SU-DHL-6 (cell line): ENCODE results near the gene PLEKHA8.

Experiments used
- H2AFZ ChIP-seq: fragments of 200-600 bp; sonication (generic); 2 replicates; pipeline ENCODE4 v1.6.1; 2014; ENCODE audit warnings: low read depth, mild to moderate bottlenecking, moderate library complexity, mixed read lengths, antibody characterized with exemption, low read length; ENCODE audit not compliant: severe bottlenecking
- H3F3A ChIP-seq: fragments of 200-600 bp; shearing (Covaris generic); 2 replicates; pipeline ENCODE4 v1.6.0; 2016; ENCODE audit warnings: antibody characterized with exemption, mild to moderate bottlenecking; ENCODE audit not compliant: insufficient read depth
- H3K27ac ChIP-seq: fragments of 200-600 bp; sonication (generic); 2 replicates; pipeline ENCODE4 v1.5.1; 2016; ENCODE audit warnings: low read depth, mild to moderate bottlenecking, low read length, moderate library complexity, mixed read lengths
- H3K27me3 ChIP-seq: fragments of 200-600 bp; sonication (generic), shearing (Covaris generic); 2 replicates; pipeline ENCODE4 v1.6.0; 2014; ENCODE audit warnings: mild to moderate bottlenecking, low read length
- H3K36me3 ChIP-seq: fragments of 200-600 bp; sonication (generic); 2 replicates; pipeline ENCODE4 v1.6.1; 2014; ENCODE audit warnings: mild to moderate bottlenecking, low read length, mixed read lengths
- H3K4me2 ChIP-seq: fragments of 300-600, 200-600 bp; shearing (Covaris generic), sonication (generic); 2 replicates; pipeline ENCODE4 v1.6.0; 2014; ENCODE audit warnings: low read length, low read depth, mild to moderate bottlenecking; ENCODE audit not compliant: poor library complexity, severe bottlenecking
- H3K4me3 ChIP-seq: fragments of 200-600 bp; sonication (generic); 2 replicates; pipeline ENCODE4 v1.5.1; 2014; ENCODE audit warnings: antibody characterized with exemption, low read length, mild to moderate bottlenecking, mixed read lengths; ENCODE audit not compliant: insufficient read depth, poor library complexity, severe bottlenecking
- H3K79me2 ChIP-seq: fragments of 200-600 bp; sonication (generic); 2 replicates; pipeline ENCODE4 v1.6.1; 2014; ENCODE audit warnings: mild to moderate bottlenecking, low read length, moderate library complexity; ENCODE audit not compliant: insufficient read depth
- H3K9ac ChIP-seq: fragments of 200-600 bp; sonication (generic); 2 replicates; pipeline ENCODE4 v1.7.0; 2014; ENCODE audit warnings: mild to moderate bottlenecking, low read length
- H3K9me2 ChIP-seq: fragments of 200-600 bp; sonication (generic); replicated peaks from 2 replicates; pipeline ENCODE4 v1.6.1; 2014; ENCODE audit warnings: low read length; ENCODE audit not compliant: insufficient read depth
- H3K9me3 ChIP-seq: fragments of 200-600 bp; sonication (generic); 2 replicates; pipeline ENCODE4 v1.6.1; 2014; ENCODE audit warnings: low read length, mixed read lengths; ENCODE audit not compliant: insufficient read depth
- H4K20me1 ChIP-seq: fragments of 200-600 bp; sonication (generic); 2 replicates; pipeline ENCODE4 v1.6.1; 2014; ENCODE audit warnings: low read depth, mild to moderate bottlenecking, antibody characterized with exemption, low read length, moderate library complexity, mixed read lengths
- EZH2phosphoT487 ChIP-seq: fragments of 200-600 bp; sonication (generic), shearing (Covaris generic); conservative IDR thresholded peaks from 2 replicates; pipeline ENCODE4 v1.6.1; 2018; ENCODE audit warnings: mild to moderate bottlenecking, antibody characterized with exemption, low read length, moderate library complexity, mixed read lengths
- TF ChIP-seq, protein P1 (sequence below): fragments of 200-600 bp; sonication (generic); IDR thresholded peaks from one replicate; pipeline ENCODE4 v1.5.1; 2017; ENCODE audit warnings: antibody characterized with exemption, mild to moderate bottlenecking, low read length, moderate library complexity; ENCODE audit not compliant: insufficient read depth, poor library complexity, severe bottlenecking

PLEKHA8 gene

GRCh38 chr7:30104157-30104556, 75.9 kb downstream of the PLEKHA8 start:
- Histone ChIP-seq H3K36me3 (no peaks in the 10 kb centered on the region), H3K27ac (no peak overlapping the region), H3K4me2 (no peak overlapping the region), H2AFZ (no peak overlapping the region), H3K79me2 (no peaks in the 10 kb centered on the region), H3F3A (no peaks in the 10 kb centered on the region), H3K27me3 (no peaks in the 10 kb centered on the region), H3K4me3 (no peak overlapping the region), H3K9ac (no peak overlapping the region), H3K9me2 (no peaks in the 10 kb centered on the region), H4K20me1 (no peaks in the 10 kb centered on the region), H3K9me3 (no peaks in the 10 kb centered on the region)
- TF ChIP-seq, protein P1, sequence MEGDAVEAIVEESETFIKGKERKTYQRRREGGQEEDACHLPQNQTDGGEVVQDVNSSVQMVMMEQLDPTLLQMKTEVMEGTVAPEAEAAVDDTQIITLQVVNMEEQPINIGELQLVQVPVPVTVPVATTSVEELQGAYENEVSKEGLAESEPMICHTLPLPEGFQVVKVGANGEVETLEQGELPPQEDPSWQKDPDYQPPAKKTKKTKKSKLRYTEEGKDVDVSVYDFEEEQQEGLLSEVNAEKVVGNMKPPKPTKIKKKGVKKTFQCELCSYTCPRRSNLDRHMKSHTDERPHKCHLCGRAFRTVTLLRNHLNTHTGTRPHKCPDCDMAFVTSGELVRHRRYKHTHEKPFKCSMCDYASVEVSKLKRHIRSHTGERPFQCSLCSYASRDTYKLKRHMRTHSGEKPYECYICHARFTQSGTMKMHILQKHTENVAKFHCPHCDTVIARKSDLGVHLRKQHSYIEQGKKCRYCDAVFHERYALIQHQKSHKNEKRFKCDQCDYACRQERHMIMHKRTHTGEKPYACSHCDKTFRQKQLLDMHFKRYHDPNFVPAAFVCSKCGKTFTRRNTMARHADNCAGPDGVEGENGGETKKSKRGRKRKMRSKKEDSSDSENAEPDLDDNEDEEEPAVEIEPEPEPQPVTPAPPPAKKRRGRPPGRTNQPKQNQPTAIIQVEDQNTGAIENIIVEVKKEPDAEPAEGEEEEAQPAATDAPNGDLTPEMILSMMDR, result no peak
- TF ChIP-seq EZH2phosphoT487, result no peak

DNA sequence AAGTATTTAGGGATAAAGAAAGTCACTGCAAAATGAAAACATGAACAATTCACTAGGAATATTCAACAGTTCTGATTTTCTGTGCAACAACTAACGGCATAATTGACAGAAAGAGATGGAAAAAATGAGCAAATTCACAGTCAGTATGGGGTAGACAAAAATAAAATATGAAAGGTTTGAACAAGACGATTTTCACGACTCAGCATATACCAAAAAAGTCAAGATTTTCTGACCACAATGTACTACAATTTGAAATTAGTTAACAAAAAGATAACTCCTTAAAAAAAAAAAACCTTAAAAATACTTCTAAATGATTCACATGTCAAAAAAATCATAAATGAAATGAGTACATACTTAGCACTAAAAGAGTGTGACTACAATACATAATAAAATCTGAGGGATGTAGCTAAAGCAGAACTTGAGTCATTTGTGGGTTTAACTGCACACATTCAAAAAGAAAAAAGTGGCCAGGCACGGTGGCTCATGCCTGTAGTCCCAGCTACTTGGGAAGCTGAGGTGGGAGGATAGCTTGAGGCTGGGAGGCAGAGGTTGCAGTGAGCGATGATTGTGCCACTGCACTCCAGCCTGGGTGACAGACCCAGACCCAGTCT, 84.0 kb downstream of the PLEKHA8 start:
- Histone ChIP-seq H4K20me1 (no peaks in the 10 kb centered on the region), H3K9ac (no peak overlapping the region), H3K36me3 (0 out of 2 replicates have a peak, but pooled peaks cover 9% of the 10 kb centered on the region), H3K27ac (no peak overlapping the region), H3K4me2 (no peak overlapping the region), H2AFZ (no peak overlapping the region), H3K4me3 (no peak overlapping the region), H3K9me2 (no peaks in the 10 kb centered on the region), H3K79me2 (no peaks in the 10 kb centered on the region), H3F3A (peaks cover 19% of the 10 kb centered on the region), H3K9me3 (peaks cover 17% of the 10 kb centered on the region; the same call in 1 of the 2 replicates), H3K27me3 (no peaks in the 10 kb centered on the region)
- TF ChIP-seq, protein P1, result no peak
- TF ChIP-seq EZH2phosphoT487, result no peak

DNA sequence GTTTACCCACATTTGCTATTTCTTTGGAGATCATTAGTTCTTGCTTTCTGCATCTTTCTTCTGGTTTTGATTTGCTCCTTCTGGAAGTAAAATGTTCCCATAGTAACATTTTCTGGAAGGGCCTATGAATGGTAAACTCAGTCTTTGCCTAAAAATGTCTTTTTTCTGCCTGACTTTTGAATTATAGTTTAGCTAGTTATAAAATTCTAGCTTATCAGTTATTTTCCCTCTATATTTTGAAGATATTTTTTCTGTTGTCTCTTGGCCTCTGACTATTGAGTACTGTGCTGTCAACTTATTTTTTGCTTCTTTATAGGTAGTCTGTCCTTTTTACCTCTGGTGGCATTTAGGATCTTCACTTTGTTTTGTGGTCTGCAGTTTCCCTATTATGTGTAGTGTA, 84.9 kb downstream of the PLEKHA8 start:
- Histone ChIP-seq H3K9me2 (no peaks in the 10 kb centered on the region), H3K9me3 (peaks cover 17% of the 10 kb centered on the region; the same call in 1 of the 2 replicates), H3K4me2 (no peak overlapping the region), H3K36me3 (0 out of 2 replicates have a peak, but pooled peaks cover 9% of the 10 kb centered on the region), H3K9ac (no peak overlapping the region), H3K4me3 (no peak overlapping the region), H3K27ac (no peak overlapping the region), H2AFZ (no peak overlapping the region), H3F3A (peaks cover 19% of the 10 kb centered on the region), H3K79me2 (no peaks in the 10 kb centered on the region), H4K20me1 (no peaks in the 10 kb centered on the region), H3K27me3 (no peaks in the 10 kb centered on the region)
- TF ChIP-seq, protein P1, result no peak
- no peak for TF ChIP-seq EZH2phosphoT487
